ENCODE data around the gene KLRK1.
"Not testable (repeated sequence)": the region's sequence is repeated elsewhere in the genome, so short reads cannot be mapped to it uniquely, and the experiment has no call there.

KLRK1 gene

DNA sequence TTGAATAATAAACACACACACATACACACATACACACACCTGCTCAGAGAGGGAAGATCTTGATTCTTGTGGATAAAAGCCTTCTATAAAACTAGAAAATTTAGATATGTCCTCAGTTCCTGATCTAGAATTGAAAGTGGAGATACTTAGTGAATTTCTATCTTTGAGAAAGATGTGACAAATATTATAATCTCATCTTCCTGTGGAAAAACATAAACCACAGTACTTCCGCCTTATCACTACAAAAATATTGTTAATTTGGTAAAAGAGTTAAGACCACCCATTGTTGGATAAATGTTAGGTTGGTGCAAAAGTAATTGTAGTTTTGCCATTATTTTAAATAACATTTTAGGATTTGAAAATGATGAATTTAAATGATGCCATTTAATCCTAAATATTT, at the start of gene KLRK1:
TSS of gene KLRK1 (minus strand) at position 138 of the 400 bp plus-strand sequence. CDS start 1,231 bp downstream, outside the sequence.
- no peak for DNase-seq

DNA sequence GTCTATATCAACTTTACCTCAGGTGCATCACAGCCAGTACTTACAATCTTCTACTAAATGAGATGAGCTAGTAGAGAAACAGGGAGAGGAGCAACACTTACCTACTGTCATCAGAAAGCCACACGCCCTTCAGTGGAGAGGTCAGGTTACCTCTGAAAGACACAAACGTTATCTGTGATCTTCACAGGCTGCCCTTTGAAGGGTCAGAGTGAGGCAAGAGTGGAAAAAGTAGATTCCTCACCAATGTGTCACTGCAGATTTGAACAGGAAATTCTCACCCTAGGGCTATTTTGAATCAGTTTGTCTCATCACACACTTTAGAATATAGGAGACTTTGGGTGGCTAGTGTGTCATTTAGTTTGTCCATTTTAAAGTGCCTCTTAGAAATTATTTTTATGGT, 47.8 kb upstream of the KLRK1 start:
- not testable (repeated sequence) for DNase-seq

DNA sequence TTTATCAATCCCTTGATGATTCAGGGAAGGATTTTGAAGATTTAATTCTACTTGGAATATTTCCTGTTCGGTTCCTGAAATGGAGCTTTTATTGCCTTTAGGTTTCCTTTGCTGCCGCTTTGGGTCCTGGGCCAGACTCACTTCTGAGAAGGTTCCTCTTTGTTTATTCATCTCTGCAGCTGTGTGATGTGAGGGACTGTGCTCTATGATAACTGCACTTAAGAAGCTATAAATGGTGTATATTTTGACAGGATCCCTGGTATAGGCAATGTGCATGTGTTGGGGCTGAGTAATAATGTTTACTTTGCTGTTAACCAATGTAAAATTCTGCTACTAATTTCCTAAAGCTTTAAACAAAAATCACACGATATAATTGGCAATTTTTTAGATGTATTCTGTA, 46.0 kb upstream of the KLRK1 start, which contains the start of gene KLRC2:
TSS of gene KLRC2 (minus strand) at position 195 of the 400 bp plus-strand sequence. CDS start at position 171, 24 bp downstream.
- DNase-seq: not testable (repeated sequence)

DNA sequence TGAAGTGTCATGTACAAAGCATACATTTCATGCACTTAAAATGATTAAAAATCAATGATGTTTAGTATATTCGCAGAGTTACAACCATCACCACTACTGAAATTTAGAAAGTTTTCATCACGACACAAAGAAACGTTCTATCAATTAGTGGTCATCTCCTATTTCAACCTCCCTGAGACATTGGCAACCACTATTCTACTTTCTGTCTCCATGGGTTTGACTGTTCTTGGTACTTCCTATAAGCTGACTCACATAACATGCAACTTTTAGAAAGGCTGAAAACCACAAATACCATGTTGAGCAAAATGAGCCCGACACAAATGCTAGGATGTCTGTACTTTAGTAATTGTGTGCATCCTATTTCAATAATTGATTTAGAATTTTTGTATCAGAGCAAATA, 40.8 kb upstream of the KLRK1 start:
- not testable (repeated sequence) for DNase-seq

DNA sequence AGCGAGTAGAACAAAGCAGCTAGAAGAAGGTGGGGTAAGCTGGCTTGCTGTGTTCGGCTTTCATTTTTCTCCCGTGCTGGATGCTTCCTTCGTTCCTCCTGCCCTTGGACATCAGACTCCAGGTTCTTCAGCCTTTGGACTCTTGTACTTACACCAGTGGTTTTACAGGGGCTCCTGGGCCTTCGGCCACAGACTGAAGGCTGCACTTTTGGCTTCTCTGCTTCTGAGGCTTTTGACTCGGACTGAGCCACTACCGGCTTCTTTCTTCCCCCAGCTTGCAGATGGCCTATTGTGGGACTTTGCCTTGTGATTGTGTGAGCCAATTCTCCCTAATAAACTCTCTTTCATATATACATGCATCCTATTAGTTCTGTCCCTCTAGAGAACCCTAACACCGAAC, 36.1 kb upstream of the KLRK1 start:
- not testable (repeated sequence) for DNase-seq

DNA sequence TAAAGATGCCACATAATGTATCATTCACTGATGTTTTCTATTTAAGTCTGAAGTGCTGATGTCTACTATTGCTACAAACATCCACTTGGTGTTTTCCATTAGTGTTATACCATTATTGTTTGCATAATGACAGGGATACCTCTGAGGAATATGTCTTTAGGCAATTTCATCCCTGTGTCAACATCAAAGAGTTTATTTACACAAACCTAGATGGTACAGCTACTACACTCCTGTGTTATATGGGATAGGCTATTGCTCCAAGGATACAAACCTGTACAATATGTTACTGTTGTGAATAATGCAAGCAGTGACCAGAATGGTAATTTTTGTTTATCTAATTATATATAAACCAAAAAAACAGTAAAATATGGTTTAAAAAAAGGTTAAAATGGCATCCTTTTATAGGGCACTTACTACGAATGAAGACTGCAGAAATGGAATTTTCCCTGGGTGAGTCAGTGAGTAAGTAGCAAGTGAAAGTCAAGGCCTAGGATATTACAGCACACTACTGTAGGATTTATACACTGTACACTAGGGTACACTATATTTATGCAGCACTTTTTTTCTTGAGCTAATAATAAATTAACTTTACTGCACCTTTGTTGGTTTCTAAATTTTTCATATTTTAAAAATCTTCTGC, 34.5 kb upstream of the KLRK1 start:
- DNase-seq: not testable (repeated sequence)

DNA sequence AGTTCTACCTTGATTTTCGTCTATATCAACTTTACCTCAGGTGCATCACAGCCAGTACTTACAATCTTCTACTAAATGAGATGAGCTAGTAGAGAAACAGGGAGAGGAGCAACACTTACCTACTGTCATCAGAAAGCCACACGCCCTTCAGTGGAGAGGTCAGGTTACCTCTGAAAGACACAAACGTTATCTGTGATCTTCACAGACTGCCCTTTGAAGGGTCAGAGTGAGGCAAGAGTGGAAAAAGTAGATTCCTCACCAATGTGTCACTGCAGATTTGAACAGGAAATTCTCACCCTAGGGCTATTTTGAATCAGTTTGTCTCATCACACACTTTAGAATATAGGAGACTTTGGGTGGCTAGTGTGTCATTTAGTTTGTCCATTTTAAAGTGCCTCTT, 32.3 kb upstream of the KLRK1 start:
- not testable (repeated sequence) for DNase-seq

DNA sequence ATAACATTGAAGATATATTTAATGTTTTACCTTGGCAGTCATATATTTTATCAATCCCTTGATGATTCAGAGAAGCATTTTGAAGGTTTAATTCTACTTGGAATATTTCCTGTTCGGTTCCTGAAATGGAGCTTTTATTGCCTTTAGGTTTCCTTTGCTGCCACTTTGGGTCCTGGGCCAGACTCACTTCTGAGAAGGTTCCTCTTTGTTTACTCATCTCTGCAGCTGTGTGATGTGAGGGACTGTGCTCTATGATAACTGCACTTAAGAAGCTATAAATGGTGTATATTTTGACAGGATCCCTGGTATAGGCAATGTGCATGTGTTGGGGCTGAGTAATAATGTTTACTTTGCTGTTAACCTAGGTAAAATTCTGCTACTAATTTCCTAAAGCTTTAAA, 30.5 kb upstream of the KLRK1 start, which contains the start of gene KLRC3:
TSS of gene KLRC3 (minus strand) at position 262 of the 400 bp plus-strand sequence. CDS start at position 217, 45 bp downstream.
- DNase-seq: not testable (repeated sequence)

DNA sequence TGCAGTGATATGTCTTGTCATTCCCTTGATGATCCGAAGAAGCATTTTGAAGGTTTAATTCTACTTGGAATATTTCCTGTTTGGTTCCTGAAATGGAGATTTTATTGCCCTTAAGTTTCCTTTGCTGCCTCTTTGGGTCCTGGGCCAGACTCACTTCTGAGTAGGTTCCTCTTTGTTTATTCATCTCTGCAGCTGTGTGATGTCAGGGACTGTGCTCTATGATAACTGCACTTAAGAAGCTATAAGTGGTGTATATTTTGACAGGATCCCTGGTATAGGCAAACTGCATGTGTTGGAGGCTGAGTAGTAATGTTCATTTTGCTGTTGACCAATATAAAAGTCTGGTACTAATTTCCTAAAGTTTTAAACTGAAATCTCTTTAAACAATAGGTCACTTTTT, 19.6 kb upstream of the KLRK1 start, which contains the start of gene KLRC4:
TSS of gene KLRC4 (minus strand) at position 366 of the 400 bp plus-strand sequence. CDS start at position 184, 182 bp downstream.
- no peak for DNase-seq

DNA sequence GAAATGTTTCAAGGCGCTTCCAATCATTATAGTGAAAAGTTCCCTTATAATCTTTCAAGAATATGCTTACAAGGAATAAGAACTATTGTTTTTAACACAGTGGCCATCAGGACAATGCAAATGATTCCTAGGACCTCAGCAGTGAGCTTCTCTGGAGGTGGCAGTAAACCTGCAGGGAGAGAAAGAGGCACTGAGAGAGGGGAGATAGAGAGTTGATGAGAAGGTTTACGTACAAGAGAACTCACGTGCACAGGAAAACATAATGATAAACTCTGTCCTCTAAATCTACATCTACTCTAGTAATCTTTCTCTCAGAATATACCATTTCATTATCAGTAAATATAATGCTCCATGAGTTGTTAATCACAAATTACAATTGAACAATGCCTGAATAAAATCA, 19.0 kb upstream of the KLRK1 start:
- DNase-seq: no peak

DNA sequence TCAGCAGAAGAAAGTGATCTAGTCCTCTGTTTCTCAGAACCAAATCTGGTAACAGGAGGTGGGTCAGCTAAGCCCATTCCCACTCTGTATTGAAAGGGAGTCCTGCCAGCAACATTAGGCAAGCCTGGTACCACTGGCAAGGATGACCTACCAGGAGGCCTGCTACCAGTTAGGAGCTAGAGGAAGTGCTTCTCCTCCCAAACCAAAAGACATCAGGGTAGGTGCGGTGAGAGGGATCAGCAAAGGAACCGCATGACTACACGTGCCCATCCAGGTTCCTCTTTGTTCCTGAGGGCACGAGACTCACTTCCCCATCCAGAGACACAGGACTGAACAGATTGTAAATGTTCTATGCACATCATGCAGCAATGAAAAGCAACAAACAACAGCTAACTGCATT, 16.9 kb upstream of the KLRK1 start:
- no peak for DNase-seq

DNA sequence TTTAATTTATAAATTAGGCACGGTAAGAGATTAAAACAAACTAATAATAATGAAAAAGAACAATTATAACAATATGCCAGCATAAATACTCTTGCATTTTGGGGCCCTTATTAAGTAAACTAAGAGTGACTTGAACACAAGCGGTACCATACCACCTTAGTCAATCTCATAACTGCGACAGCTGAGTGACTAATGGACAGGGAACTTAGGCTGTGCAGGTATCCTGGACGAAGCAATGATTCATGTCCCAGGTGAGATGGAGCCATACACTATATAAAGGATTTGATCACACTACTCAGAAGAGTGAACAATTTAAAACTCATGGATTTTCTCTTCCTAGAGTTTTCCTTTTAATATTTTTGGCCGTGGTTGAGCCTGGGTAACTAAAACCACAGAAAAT, 15.5 kb upstream of the KLRK1 start:
- no peak for DNase-seq

DNA sequence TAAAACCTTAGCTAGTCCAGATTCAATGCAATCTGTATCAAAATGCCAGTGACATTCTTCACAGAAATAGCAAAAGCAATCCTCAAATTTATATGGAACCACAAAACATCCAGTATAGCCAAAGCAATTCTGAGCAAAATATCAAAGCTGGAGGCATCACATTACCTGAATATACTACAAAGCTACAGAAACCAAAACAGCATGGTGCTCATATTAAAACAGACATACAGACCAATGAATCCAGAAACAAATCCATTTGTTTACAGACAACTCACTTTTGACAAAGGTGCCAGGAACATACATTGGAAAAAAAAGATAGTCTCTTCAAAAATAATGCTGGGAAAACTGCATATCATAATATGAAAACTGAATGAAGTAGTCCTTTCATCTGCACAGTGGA, 15.0 kb upstream of the KLRK1 start:
- DNase-seq: no peak

DNA sequence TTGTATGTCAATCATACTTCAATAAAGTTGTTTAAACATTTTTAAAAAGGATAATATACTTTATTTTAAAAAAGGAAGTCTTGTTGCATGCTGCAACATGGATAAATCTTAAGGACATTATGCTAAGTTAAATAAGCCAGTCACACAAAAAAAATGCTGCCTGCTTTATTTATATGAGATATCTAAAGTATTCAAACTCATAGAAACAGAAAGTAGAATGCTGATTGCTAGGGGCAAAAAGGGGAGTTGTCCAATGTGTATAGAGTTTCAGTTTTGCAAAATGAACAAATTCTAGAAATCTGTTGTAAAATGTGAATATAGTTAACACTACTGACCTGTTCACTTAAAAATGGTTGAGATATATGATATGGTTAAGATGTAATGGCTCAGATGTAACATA, 11.0 kb upstream of the KLRK1 start:
- no peak for DNase-seq

DNA sequence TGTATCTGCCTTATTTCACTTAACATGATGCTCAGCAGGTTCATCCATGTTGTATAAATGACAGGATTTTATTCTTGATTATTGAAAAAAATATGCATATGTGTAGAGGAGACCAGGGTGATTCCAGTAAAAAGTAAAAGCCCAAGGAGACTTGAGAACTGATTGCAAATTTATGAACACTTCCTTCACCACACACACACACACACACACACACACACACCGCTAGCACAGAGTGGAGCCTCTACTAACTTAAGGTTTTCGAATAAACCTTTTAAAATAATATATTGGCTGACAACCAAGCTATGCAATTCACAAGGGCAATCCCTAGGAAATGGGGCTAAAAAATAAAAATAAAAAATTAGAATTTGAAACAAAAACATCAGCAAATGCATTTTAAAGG, 8.3 kb upstream of the KLRK1 start:
- no peak for DNase-seq

DNA sequence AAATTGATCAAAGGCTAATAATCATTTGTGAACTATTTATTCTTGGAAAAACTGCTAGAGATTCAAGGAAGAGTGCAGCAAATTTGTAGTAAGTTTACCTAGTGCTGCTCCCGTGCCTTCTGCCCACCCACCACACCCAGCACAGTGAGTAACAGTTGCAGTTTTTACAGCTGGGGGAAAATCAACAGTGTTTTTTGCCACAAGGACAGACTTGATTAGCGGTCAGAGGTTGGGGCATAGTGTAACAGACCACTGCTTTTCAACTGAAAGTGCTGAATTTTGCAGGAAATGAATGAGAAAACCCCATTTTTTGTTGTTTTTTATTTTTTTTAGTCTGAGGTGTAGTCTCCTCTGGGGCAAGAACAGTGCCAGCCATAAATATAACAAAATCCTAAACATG, 7.5 kb upstream of the KLRK1 start:
- no peak for DNase-seq

DNA sequence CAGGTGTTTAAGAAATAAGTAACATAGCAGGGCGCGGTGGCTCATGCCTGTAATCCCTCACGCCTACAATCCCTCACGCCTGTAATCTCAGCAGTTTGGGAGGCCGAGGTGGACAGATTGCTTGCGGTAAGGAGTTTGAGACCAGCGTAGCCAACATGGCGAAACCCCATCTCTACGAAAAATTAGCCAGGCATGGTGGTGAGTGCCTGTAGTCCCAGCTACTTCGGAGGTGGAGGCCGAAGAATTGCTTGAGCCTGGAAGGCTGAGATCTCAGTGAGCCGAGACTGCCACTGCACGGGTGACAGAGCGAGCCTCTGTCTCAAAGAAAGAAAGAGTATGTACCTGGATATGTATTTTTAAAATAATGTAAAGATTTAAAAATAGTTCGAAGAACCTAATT, 6.3 kb upstream of the KLRK1 start:
- DNase-seq: not testable (repeated sequence)

DNA sequence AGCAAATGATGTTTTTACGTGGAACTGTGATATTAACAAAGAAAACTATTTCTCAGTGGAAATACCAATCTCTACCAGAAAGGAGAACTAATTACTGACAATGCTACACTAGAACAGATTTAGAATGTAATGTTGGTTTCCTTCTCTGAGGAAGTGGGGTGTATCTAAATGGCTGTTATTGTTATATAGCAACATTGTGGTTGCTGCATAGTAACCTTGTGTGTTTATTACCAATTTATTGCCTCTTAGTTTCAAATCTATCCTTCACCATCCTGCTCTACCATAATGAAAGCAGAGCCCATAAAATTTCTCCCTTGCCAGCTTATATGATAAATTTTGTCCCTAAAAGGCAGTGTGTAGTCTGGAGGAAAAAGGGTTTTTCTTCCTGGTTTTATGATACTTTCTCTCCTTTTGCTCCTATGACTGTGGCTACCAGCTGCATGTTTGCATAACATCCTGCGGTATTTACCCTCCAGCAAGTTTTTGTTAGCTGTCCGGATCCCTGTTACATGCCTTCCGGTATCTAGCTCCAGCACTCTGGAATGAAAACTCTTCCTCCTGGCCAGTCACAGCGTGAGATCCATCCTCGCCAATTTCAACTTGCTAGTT, 5.7 kb upstream of the KLRK1 start:
- no peak for DNase-seq

DNA sequence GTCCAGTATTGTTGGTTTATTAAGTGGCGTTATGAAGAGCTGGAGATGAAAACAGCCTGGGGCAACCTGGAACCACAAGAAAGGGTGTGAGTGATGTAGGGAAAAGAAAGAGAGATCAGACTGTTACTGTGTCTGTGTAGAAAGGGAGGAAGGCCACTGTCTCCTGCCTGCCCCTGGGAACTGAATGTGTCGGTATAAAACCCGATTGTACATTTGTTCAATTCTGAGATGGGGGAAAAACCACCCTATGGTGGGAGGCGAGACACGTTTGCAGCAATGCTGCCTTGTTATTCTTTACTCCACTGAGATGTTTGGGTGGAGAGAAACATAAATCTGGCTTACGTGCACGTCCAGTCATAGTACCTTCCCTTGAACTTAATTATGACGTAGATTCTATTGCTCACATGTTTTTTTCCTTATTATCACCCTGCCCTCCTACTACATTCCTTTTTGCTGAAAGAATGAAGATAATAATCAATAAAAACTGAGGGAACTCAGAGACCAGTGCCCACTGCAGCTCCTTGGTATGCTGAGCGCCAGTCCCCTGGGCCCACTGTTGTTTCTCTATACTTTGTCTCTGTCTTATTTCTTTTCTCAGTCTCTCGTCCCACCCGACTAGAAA, 4.8 kb upstream of the KLRK1 start:
- DNase-seq: not testable (repeated sequence)

DNA sequence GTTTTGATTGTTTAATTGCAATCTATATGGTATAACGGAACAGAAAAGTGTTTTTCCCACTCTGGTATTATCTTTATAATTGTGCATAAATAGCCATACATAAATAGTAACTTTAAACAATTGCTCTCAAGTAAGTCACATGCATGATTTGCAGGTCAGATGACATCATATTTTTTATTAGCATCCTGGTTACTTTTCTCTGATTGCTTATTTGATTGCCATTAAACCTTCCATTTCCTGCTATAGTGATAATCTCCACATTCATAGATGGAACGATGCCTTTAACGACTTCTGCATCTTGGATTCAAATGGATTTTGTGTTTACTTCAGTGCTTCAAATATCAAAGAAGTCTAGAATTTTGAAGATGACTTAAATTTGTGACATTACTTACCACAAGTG, 3.5 kb upstream of the KLRK1 start:
- no peak for DNase-seq

DNA sequence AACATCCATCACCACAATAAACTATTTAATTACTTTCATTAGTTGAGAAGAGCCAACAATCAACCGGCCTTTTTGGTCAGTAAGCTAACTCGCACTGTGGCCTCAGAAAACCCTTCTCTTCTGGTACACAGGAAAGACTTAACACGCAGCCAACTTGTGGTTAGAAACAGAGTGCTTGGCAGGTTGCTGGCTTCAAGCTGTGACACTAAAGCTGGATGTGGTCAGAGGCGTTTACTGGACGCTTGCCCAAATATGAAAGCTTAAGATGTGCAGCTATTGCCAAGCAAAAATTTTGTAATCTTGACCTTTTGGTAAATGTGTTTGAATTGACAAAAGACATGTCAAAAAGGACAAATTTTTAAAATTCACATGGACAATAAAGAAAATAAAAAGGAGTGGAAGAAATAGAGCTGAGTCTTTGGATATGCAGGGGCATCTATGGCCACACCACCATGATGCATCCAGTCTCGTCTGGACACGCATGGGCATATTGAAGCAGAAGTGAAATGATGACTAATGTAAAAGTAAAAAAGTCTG, 2.6 kb upstream of the KLRK1 start:
- no peak for DNase-seq

DNA sequence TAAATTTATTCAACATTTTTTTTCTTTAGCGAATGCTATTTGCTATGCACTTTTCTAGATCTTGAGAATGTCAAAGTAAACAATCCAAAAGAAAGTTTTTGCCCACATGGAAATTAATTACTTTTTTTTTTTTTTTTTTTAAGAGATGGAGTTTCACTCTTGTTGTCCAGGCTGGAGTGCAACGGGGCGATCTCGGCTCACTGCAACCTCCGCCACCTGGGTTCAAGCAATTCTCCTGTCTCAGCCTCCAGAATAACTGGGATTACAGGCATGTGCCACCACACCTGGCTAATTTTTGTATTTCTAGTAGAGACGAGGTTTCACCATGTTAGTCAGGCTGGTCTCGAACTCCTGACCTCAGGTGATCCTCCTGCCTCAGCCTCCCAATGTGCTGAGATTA, 1.1 kb upstream of the KLRK1 start:
- not testable (repeated sequence) for DNase-seq

DNA sequence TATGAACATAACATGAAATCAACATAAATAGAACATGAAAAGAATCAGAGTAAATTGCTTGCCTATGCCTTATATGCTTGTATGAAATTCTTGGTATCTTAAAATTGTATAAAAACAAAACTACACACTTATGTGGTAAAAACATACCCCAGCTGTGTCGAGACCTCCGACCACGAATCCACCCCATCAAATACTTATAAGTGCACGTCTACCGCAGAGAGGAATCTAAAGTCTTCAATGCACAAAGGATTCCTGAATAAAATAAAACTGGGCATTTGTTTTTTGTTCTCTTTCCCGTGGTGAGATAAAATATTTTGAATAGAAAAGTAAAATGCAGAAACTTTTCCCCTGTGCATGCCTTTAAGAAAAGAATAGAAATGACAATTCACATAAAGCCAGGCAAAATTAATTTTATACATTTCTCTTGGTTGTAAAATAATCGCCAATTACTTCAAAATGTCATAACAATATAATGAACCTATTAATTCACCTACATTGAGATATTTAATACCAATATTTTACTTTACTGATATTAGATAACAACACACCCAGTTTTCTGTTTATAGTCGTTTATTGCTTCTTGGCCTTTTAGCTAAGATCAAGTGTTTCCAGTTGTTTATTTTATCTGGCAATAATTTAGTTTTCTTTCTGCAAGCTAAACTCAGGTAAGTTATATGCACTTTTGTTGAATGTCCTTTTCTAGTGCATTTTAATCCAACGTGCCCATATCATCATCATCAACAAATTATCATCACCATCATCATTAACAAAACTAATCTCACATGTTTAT, 1.0 kb downstream of the KLRK1 start:
- DNase-seq: no peak
